ENCODE measurements around the gene MFAP2.
"Not testable (repeated sequence)": the region's sequence is repeated elsewhere in the genome, so short reads cannot be mapped to it uniquely, and the experiment has no call there.

The MFAP2 gene

DNA sequence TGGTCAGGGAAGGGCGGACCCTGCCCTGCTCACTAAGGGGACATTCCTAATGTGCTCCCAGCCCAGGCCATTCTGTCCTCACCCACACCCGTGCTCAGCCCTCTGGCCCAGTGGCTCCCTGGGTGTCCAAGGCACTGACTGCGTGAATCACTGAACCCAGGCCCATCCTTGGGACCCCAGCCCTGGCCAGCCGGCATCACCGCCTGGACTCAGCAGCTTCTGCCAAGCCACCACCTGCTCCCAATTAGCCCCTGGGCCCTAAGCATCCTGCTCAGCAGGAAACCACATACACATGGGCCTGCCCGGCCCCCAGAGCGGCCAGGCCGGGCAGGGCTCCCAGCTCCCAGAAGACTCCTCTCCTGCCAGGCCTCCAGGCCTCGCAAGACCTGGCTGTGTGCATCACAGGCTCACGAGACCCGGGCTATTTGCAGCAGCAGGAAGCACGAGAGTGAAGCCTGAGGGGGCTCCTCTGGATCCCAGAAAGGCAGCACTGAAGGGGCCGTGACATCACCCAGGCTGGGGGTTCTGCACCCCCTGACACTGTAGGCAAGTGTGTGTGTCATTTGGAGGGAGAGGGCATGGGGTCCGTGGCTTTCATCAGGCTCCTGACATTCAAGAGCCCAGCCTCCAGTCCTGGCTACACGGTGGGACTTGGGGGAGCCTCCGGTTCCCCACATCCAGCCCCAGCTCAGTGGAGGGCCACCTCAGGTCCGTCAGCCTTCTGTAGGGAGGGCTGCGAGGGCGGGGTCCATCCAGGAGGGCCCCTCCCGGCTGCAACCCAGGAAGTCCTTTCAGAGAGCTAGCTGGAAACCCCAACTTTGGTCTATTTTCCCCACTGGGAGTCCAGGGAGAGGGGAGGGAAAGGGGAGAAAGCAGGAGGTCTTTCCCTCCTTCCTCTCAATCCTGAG is 1.6 kb downstream of the MFAP2 start:
- DNase-seq: peak; percentile 86

DNA sequence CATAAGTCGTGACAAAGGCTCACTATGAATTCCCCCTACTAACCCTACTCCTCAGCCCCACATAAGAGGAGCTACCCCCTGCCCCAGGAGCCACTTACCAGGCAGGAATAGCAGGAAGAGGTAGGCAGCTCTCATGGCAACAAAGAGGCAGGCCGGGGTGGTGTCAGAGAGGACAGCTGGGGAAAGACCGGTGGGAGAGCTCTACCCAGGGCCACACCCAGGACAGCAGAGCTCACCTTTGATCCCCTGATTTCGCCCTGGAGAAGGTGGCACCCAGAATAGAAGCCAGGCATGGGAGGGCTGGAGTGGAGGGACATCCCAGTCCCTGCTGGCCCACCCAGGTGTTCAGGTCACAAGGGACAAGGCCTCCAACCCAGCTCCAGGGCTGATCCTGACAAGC is 2.3 kb downstream of the MFAP2 start:
- no peak for DNase-seq

DNA sequence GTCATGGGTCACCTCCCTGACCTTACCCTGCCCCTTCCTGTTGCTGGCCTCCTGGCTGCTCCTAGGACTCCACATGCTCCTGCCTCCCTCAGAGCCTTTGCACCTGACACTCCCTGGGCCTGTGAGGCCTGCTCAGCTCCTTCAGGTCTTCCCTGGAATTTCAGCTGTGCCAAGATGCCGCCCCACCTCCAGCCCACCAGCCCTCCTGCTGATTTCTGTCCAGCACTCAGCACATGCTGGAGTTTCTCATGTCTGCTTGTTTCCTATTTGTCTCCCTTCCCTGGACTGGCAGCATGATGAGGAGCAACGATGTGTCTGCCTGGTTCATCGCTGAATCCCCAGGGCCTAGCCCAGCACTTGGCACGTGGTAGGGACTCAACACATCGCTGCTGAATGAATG is 3.0 kb downstream of the MFAP2 start:
- DNase-seq: no peak

DNA sequence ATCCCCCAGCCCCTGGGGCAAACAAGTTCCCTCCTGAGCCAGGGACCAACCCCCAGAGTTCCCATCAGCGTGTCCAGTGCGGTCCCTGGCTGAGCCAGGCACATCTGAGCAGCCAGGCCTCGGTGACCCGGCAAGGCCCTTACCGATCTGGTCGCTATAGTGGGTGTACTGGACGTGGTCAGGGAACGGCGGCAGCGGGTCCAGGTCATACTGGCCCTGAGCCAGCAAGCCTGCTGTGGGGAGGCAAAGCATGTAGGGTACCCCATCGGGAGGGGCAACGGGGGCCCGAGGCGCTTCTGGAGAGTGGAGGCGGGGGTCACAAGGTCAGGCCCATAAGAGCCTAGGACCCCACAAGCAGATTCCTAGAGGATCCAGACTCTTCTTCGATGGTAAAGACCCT is 3.5 kb downstream of the MFAP2 start:
- no peak for DNase-seq

DNA sequence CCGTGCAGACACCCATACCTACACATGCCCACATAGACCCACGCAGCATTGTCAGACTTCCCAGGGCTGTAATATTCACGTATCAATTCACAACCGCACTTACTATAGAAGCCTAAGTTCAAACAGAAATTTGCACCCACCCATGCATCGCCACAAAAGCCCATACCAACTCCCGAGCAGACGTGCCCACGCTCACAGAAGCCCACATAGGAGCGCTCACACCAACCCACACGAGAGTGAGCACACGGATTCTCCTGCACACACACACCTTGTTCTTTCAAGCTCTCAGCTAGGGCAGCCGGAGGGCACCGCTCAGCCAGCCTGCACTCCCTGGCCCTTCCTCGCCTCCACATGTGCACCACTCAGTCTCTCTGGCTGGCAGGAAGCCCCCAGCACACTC is 4.6 kb downstream of the MFAP2 start:
- no peak for DNase-seq

DNA sequence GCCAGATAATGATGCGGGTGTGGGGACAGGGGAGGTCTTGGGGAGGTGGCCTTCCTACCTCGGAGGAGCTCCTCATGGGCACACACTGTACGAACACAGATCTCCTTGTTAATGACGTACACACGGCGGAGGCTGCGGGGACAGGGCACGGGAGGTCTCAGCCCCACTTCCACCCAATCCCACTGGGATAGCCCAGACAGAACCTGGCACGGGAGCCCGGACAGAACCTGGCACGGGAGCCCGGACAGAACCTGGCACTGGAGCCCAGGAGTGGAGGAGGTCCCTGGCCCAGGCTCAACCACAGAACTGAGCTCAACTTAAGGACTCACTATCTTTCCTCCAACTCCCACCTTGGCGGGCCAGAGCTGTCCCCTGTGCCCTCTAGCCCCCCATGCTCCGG is 5.2 kb downstream of the MFAP2 start:
- DNase-seq: no peak

DNA sequence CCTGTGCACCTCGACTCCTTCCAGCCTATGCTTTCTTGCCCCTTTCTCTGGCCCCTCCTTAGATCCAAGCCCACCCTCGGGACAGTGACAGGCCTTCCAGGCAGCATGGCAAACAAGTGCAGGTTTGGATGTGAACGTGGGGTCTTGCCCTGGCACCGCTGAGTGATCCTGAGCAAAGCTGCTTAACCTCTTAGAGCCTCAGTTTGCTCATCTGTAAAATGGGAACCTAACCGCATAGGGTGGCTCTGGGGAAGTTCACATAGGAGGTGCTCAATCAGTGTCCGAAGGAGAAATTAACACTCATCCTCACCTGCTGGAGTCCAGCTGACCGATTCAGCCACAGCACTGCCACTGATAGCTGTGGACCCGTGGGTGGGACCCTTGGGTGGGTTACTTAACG is 7.2 kb downstream of the MFAP2 start:
- no peak for DNase-seq

DNA sequence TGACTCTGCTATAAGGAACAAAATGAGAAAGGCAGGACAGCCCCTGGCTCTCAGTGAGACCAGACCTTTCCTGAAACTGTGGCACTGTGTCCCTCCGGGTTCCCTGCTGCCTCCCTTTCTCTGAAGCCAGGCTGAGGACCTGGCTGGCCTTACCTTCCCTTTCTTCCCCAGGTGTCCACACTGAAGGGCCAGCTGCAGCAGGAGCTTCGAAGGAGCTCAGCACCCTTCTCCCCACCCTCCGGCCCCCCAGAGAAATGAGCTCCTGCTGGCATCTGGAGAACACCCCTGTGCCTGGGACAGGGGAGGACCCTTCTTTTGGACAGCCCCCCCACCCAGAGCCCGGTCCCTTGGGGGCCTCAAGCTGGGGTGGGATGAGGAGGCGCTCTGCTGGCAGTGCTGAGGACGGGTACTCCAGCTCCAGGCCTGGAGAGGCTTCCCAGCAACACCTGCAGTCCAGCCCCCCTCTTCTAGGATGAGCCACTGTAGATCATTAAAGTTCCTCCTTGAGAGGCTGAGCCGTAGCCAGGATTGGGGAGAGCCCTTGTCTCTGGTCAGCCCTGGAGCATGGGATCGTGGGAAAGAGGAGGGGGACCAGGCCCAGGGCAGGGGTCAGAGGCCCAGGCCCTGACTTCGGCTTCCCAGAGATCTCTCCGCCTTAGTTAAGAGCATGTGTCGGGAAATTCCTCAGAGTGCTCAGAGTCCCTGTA is 8.1 kb downstream of the MFAP2 start:
- no peak for DNase-seq

DNA sequence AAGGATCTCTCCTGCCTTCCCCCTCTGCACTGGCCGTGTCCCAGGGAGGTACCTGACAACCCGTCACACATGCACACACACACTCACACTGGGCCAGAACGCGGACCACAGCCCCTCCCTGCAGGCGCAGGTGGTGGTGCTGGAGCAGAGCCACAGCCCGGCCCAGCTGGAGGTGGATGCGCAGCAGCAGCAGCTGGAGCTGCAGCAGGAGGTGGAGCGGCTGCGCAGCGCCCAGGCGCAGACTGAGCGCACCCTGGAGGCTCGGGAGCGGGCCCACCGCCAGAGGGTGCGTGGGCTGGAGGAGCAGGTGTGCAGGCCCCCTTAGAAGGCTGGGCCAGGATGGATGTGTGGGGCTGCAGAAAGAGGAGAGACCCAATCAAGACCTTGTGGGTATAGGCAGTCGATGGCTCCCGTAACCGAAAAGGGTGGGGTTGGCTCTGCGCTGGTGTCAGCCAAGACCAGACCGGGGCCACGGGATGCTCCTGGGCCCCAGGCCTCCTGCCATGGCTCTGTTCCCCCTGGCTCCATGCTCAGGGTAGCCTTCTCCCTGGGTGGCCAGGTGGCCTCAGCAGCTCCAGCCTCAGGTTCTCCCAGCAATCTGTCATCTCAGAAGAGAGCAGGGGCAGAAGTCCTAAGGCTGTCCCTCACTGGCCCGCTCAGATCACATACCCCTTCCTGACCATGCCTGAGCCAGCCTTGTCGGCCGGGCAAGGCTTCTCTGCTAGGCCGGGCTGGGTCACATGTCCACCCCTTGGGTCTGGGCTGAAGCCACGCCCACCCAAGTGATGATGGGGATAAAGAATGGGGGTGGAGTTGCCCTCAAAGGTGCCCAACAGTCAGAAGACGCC is 8.9 kb downstream of the MFAP2 start:
- DNase-seq: no peak

DNA sequence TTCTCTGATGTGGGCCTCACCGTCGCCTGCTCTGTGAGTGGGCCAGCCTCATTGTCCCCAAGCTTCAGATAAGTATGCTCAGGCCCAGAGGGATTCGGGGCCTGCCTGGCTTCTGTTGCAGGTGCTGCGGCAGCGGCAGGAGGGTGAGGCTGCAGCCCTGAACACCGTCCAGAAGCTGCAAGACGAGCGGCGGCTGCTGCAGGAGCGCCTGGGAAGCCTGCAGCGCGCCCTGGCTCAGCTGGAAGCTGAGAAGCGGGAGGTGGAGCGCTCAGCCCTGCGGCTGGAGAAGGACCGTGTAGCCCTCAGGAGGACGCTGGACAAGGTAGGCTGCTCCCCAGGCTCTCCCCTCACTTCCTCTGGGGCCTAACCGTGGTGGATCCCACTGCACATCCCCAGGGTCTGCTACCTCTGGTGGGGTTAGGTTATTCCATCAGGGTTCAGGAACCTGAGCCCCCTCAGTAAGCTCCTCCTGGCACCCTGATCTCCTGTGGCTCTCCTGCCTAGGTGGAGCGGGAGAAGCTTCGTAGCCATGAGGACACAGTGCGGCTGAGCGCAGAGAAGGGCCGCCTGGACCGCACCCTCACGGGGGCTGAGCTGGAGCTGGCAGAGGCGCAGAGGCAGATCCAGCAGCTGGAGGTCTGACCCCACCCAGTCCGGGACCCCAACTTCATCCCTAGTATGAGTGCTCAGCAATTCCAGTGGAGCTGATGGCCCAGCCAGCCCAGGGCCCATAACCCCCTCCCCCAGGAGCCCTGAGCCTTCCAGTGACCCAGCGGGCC is 10.1 kb downstream of the MFAP2 start:
- no peak for DNase-seq

DNA sequence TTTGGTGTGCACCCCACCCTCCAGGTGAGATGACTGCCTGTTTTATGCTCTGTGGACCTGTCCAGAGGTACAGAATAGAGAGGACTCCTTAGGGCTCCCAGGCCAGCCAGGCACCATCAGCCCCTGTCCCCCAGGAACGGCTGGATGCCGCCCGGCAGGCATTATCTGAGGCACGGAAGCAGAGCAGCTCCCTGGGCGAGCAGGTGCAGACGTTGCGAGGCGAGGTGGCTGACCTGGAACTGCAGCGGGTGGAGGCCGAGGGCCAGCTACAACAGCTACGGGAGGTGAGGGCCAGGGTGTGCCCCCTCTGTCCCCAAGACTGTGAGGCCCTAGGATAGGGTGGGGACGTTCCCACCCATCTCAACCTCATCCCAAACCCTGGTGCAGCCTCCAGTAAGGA is 10.8 kb downstream of the MFAP2 start:
- no peak for DNase-seq

DNA sequence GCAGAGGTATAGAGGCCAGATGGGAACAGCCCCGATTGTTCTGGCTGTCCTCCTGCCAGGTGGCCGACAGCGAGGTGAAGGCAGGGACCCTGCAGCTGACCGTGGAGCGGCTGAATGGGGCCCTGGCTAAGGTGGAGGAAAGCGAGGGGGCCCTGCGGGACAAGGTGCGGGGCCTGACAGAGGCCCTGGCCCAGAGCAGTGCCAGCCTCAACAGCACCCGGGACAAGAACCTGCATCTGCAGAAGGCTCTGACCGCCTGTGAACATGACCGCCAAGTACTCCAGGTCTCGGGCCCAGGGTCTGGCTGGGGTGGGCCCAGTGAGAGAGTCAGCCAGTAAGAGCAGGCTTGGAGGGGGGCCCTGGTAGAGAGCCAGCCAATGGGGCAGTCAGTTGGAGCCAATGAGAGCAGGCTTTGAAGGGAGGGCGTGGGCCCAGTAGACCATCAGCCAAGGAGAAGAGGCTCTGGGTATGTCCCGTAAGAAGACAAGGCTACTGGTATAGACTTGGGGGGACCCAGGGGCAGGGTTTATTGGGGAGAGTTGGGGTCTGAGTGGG is 11.3 kb downstream of the MFAP2 start:
- no peak for DNase-seq

DNA sequence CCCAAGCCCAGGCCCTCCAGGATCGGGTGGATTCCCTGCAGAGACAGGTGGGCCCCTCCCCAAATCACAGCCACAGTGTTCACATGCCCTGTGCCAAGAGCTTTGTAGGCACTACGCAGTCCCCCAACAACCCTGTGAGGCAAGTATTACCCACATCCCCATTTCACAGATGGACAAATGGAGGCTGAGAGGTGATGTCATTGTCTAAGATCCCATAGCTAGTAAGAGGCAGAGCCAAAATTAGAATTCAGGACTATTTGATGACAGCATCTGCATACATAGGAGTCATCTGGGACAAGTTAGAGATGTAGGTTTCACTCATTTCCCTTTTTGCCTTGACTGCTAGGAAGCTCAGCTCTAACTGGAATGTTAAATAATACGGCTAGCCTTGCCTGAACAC is 12.0 kb downstream of the MFAP2 start:
- DNase-seq: no peak

DNA sequence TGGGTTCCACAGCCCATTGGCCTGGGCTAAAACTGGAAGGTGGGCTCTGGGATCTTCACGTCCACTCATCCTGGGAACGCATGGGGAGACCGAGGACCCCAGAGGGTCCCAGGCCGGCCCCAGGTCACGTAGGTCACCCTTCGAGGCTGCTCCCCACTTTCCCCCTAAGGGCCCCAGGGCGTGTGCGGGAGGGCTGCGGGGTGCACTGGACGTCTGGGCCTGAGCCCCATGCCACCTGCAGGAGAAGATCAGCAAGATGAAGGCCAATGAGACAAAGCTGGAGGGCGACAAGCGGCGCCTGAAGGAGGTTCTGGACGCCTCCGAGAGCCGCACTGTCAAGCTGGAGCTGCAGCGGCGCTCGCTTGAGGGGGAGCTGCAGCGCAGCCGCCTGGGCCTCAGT is 12.5 kb downstream of the MFAP2 start:
- DNase-seq: no peak

DNA sequence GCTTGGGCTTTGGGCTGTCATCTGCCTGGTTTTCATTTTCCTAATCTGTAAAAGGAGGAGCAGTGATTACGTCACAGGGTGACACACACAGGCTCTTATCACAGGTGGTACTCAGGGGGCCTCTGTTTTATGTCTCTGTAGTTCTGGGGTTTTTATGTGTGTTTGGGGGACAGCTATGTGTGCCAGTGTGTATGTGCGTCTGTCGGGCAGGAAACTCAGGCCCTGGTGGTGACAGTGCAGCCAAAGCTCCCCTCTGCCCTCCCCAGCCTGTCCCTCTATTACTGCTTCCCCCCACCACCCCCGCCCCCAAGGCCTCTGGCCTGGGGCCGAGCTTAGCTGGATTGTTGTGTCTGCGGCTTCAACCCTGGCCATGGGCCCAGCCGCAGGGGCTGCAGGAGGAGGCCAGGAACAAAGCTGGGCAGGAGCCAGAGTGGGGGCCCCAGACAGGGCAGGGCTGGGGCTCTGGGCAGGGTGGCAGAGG is 13.3 kb downstream of the MFAP2 start:
- peak; percentile 81 for DNase-seq

DNA sequence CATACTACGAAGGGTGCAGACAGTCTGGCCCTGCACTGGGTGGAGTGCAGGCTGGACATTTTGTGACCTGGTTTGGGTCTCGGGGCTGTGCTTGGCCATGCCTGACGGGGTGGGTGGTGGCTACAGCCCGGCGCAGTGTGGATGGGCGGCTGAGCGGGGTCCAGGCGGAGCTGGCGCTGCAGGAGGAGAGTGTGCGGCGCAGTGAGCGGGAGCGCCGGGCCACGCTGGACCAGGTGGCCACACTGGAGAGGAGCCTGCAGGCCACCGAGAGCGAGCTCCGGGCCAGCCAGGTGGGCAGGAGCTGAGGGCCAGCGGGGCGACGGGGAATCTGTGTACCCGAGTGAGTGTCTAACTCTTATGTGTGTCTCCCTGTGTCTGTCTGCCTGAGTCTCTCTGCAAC is 14.1 kb downstream of the MFAP2 start:
- no peak for DNase-seq

DNA sequence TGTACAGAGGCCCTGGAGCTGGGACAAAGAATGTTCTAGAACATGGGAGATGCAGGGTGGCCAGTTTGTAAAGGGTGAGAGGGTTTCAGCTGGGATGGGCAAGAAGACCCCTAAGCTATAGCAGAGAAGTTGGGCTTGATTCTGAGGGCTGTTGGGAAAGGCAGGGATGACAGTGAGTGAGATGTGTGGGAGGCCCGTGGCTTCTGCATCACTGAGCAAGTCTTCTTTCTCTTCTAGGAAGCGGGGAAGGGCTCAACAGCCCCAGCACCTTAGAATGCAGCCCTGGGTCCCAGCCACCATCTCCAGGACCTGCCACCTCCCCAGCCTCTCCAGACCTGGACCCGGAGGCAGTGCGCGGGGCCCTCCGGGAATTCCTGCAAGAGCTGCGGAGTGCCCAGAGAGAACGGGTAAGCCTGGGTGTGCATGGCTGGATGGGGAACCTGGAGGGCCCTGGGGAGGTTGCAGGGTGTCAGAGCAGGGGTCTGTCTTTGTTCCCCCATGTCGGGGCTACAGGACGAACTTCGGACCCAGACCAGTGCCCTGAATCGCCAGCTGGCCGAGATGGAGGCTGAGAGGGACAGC is 14.8 kb downstream of the MFAP2 start:
- no peak for DNase-seq

DNA sequence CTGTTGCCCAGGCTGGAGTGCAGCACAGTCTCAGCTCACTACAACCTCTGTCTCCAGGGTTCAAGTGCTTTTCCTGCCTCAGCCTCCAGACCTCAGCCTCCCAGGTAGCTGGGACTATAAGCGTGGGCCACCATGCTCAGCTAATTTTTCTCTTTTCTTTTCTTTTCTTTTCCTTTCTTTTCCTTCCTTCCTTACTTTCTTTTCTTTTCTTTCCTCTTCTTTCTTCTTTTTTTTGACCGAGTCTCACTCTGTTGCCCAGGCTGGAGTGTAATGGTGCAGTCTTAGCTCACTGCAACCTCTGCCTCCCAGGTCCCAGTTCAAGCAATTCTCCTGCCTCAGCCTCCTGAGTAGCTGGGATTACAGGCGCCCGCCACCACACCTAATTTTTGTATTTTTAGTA is 16.3 kb downstream of the MFAP2 start:
- not testable (repeated sequence) for DNase-seq

DNA sequence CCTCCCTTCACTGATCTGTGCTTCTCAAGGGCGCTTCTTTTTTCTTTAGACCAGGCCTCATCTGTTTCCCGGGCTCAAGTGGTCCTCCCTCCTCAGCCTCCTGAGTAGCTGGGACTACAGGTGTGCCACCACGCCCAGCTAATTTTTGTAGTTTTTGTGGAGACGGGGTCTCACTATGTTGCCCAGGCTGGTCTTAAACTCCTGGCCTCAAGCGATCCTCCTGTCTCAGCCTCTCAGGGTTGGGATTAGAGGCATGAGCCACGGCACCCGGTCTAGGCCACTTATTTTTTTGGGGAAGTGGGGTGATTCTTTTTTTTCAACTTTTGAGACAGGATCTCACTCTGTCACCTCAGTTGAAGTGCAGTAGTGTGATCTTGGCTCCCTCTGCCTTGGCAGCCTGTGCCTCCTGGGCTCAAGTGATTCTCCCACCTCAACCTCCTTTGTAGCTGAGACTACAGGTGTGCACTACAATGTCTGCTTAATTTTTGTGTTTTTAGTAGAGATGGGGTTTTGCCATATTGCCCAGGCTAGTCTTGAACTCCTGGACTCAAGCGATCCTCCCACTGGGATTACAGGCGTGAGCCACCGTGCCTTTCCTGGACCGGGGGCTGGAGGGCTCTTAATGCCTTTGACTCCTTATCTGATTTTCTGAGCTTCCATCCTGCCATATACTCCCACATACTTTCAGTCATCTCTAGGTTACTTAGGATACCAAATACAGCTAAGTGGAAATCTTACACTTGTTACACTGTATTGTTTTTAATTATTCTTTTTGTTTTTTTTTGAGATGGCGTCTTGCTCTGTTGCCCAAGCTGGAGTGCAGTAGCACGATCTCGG is 18.9 kb downstream of the MFAP2 start:
- no peak for DNase-seq

DNA sequence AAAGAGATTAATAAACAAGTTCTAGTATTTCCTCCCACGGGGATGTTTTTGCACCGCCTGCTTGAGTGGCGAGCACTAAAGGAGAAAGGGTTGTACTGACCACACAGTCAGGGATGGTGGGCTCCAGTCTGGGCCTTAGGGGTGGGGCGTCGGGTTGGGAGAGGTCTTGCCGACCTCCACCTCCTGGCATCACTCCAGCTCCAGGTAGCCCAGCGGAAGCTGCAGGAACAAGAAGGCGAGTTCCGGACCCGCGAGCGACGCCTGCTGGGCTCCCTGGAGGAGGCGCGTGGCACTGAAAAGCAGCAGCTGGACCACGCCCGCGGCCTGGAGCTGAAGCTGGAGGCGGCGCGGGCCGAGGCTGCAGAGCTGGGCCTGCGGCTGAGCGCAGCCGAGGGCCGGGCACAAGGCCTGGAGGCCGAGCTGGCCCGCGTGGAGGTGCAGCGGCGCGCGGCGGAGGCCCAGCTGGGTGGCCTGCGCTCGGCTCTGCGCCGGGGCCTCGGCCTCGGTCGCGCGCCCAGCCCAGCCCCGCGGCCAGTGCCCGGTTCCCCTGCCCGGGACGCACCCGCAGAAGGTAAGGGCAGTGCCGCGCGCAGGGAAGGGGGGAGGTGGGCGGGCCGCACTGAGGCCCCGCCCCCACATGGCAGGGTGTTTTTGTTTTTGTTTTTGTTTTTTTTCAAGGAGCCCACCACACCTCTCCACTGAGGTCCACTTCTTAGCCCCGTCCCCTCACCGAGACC is 19.7 kb downstream of the MFAP2 start:
- DNase-seq: peak; percentile 72
